GM12801 (cell line): ENCODE measurements around the gene SENP5.

Source experiments
- CTCF ChIP-seq: IDR thresholded peaks from one replicate; pipeline ENCODE4 v1.5.1; 2011; ENCODE audit warnings: control low read depth; ENCODE audit not compliant: insufficient read length; ENCODE audit errors: extremely low read depth

Gene SENP5

GRCh38 chr3:196942915-196943277 is 75.2 kb downstream of the SENP5 start:
- TF ChIP-seq CTCF = no peak

GRCh38 chr3:196947136-196947859 is 79.6 kb downstream of the SENP5 start:
- TF ChIP-seq CTCF = no peak

- TF ChIP-seq CTCF = no peak
Observed at GRCh38 chr3:196947860-196948441, 80.2 kb downstream of the SENP5 start.

GRCh38 chr3:196948442-196949284 is 80.9 kb downstream of the SENP5 start:
- TF ChIP-seq CTCF = no peak

- TF ChIP-seq CTCF = no peak
Observed at GRCh38 chr3:196949285-196949619, 81.5 kb downstream of the SENP5 start.

GRCh38 chr3:196949750-196950149 is 82.0 kb downstream of the SENP5 start:
- no peak for TF ChIP-seq CTCF

- TF ChIP-seq CTCF = no peak
Observed at GRCh38 chr3:196951371-196951770, 83.7 kb downstream of the SENP5 start.
